ENCODE measurements around the gene DAAM2. TPM values are rescaled to one million over a fixed set of nuclear protein-coding genes. Genes with fewer than 3 reads are reported as not detected.

DAAM2 gene
- total and polyA plus RNA-seq, 4 experiments from 2014 or later: not detected

DNA sequence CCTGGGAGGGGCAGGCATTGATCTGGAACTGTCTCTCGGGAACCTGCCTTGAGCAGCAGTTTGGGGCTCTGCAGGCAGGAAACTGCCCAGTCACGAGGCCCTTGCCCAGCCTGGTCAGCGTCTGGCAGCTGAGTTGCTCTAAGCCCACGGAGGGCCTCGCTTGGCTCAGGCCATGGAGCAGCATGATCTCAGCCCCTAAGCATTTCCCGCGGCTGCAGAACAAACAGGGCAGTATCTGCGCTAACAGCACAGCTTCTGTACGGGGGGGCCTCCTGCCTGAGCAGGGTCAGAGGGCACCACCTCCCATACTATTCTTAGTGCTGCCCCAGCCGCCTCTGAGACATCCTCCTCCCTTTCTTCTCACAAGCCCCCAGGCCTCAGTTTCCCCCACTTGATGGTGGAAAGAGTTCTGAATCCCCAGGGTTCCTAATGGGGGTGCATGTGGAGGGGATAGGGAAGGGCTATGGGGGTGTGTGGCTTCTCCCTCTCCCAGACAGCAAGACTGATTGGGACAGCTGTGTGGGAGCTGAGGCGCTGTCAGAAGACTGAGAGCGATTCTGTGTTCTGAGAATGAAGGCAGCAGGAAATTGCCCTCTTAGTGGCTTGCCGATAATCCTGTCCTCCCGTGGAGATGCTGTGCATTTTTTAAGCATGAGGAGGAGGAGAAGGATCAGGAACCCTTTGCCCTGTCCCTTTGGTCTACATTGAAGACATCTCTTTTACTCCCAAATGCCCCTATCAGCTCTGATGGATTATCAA is 95.7 kb downstream of the DAAM2 start:
- no peaks in the 10 kb centered on the region for H3K4me1 ChIP-seq (ENCODE audit: insufficient read depth, low read length)
- Mint-ChIP-seq H3K4me1 (no peaks in the 10 kb centered on the region), H3K27ac (no peak overlapping the region), H3K36me3 (no peaks in the 10 kb centered on the region), H3K9me3 (no peaks in the 10 kb centered on the region), H3K4me3 (no peak overlapping the region), H3K27me3 (peaks cover 2 to 5% of the 10 kb centered on the region in 2 donors)
- ChIA-PET CTCF (ENCODE audit: partially characterized antibody) (no interaction called here), POLR2A (ENCODE audit: partially characterized antibody) (no interaction called here)
- H3K36me3 ChIP-seq (ENCODE audit: insufficient read depth, low read length): no peaks in the 10 kb centered on the region
- H3K4me3 ChIP-seq (ENCODE audit: low read length in 2 of 2): no peak overlapping the region
- no peaks in the 10 kb centered on the region for H3K9me3 ChIP-seq (ENCODE audit: control insufficient read depth in 1 of 2, low read length in 2 of 2)
- no peaks in the 10 kb centered on the region for H3K27me3 ChIP-seq (ENCODE audit: insufficient read depth, low read length)
- intact Hi-C loops (cut with micrococcal nuclease): no loop called here
- no peak overlapping the region for H3K27ac ChIP-seq (ENCODE audit: low read depth, low read length)
- no peak for DNase-seq

DNA sequence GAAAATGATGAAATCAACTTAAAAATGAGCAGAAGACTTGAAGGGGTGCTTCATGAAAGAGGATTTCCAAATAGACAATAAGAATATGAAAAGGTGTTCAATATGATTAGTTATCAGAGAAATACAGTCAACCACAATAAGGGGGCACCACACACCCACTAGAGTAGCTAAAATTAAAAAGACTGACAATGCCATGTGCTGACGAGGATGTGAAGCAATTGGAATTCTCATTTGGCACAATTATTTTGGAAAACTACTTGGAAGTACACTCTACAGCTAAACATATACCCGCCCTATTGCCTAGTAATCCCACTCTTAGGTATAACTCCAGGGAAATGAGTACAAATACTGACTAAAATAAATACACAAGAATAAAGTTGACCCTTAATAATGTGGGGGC is 97.1 kb downstream of the DAAM2 start:
- Histone ChIP-seq H3K27me3 (ENCODE audit: insufficient read depth, low read length) (no peaks in the 10 kb centered on the region), H3K27ac (ENCODE audit: low read depth, low read length) (no peak overlapping the region), H3K9me3 (ENCODE audit: control insufficient read depth in 1 of 2, low read length in 2 of 2) (no peaks in the 10 kb centered on the region), H3K4me3 (ENCODE audit: low read length in 2 of 2) (no peak overlapping the region), H3K36me3 (ENCODE audit: insufficient read depth, low read length) (no peaks in the 10 kb centered on the region), H3K4me1 (ENCODE audit: insufficient read depth, low read length) (no peaks in the 10 kb centered on the region)
- ChIA-PET CTCF (ENCODE audit: partially characterized antibody) (no interaction called here), POLR2A (ENCODE audit: partially characterized antibody) (no interaction called here)
- H3K4me3 Mint-ChIP-seq: no peak overlapping the region
- no peak overlapping the region for H3K27ac Mint-ChIP-seq
- H3K27me3 Mint-ChIP-seq: peaks cover 2 to 3% of the 10 kb centered on the region in 2 donors
- intact Hi-C loops (cut with micrococcal nuclease): no loop called here
- no peaks in the 10 kb centered on the region for H3K36me3 Mint-ChIP-seq
- H3K4me1 Mint-ChIP-seq: no peaks in the 10 kb centered on the region
- no peaks in the 10 kb centered on the region for H3K9me3 Mint-ChIP-seq
- DNase-seq: no peak

DNA sequence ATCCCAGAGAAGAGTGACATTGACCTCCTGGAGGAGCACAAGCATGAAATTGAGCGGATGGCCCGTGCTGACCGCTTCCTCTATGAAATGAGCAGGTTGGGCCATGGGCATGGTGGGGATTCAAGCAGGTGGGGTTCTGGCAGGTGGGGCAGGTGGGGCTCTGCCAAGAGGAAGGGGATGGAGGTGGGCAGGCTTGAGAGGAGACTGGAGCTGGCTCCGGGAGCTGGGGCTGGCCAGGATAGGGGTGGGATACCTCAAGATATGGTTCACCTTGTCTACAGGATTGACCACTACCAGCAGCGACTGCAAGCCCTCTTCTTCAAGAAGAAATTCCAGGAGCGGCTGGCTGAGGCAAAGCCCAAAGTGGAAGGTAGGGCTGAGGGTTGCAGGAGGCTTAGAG is 99.2 kb downstream of the DAAM2 start:
- DNase-seq: no peak
- H3K27me3 ChIP-seq (ENCODE audit: insufficient read depth, low read length): no peaks in the 10 kb centered on the region
- no peaks in the 10 kb centered on the region for H3K36me3 ChIP-seq (ENCODE audit: insufficient read depth, low read length)
- Mint-ChIP-seq H3K4me1 (no peaks in the 10 kb centered on the region), H3K36me3 (no peaks in the 10 kb centered on the region), H3K4me3 (no peak overlapping the region), H3K9me3 (no peaks in the 10 kb centered on the region), H3K27me3 (peaks cover 2 to 3% of the 10 kb centered on the region in 2 donors), H3K27ac (no peak overlapping the region)
- no peaks in the 10 kb centered on the region for H3K4me1 ChIP-seq (ENCODE audit: insufficient read depth, low read length)
- POLR2A ChIA-PET (ENCODE audit: partially characterized antibody): no interaction called here
- no peak overlapping the region for H3K4me3 ChIP-seq (ENCODE audit: low read length in 2 of 2)
- intact Hi-C loops (cut with micrococcal nuclease): no loop called here
- CTCF ChIA-PET (ENCODE audit: partially characterized antibody): interaction anchor here (1.0 kb wide), 1 partner anchor 25 kb away, joined by 3 read pairs; no protein-coding TSS in a partner anchor
- H3K27ac ChIP-seq (ENCODE audit: low read depth, low read length): no peak overlapping the region
- no peaks in the 10 kb centered on the region for H3K9me3 ChIP-seq (ENCODE audit: control insufficient read depth in 1 of 2, low read length in 2 of 2)

DNA sequence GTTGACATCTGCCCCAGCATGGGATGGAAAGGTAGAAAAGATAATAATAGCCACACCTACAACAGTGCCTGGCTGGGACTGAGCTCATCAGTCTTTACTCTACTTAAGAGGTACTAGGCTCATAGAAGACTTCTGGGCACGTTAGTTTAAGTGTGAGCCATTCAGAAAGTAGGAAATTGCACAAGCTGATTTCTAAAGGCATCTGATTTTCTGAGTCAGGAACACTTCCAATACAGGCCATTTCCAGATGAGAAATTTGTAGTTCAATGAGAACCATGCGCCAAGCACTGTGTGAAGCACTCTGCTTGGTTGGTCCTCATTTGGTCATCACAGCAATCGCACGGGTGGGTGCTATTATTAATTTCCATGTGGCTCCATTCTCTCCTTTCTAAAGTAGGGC is 99.8 kb downstream of the DAAM2 start:
- Histone ChIP-seq H3K36me3 (ENCODE audit: insufficient read depth, low read length) (no peaks in the 10 kb centered on the region), H3K27me3 (ENCODE audit: insufficient read depth, low read length) (no peaks in the 10 kb centered on the region), H3K9me3 (ENCODE audit: control insufficient read depth in 1 of 2, low read length in 2 of 2) (no peaks in the 10 kb centered on the region), H3K4me1 (ENCODE audit: insufficient read depth, low read length) (no peaks in the 10 kb centered on the region), H3K27ac (ENCODE audit: low read depth, low read length) (no peak overlapping the region), H3K4me3 (ENCODE audit: low read length in 2 of 2) (no peak overlapping the region)
- H3K9me3 Mint-ChIP-seq: no peaks in the 10 kb centered on the region
- no peaks in the 10 kb centered on the region for H3K4me1 Mint-ChIP-seq
- H3K36me3 Mint-ChIP-seq: no peaks in the 10 kb centered on the region
- H3K4me3 Mint-ChIP-seq: no peak overlapping the region
- POLR2A ChIA-PET (ENCODE audit: partially characterized antibody): no interaction called here
- DNase-seq: no peak
- CTCF ChIA-PET (ENCODE audit: partially characterized antibody): no interaction called here
- no peak overlapping the region for H3K27ac Mint-ChIP-seq
- peaks cover 2 to 4% of the 10 kb centered on the region in 2 donors for H3K27me3 Mint-ChIP-seq
- intact Hi-C loops (cut with micrococcal nuclease): no loop called here

DNA sequence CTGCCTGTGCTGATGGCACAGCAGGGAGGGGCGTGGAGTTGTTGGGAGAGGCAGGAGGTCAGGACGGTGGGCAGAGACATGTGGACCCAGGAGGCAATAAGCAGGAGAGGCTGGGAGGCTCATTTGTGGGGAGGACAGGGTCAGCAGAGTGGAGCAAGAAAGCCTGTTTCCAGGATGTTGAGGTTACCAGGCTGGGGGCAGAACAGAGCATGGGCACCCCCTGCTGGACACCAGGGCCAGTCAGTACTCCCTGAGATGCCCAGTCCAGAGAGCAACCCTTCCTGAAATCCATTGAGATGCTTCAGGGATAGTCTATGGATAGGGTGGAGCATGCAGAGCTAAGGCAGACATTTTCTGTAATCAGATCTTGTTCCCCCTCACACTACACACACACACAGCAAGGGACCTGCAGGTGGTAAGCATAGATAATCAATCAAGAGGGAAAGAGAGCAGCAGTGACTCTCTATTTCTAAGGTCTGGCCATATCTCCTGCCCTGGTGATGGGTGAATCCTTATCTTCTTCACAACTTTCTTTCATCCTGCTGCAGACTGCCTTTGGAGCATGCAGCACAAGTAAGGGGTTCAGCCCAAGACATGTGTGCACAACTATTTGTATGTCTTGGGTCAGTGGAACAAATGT is 100.4 kb downstream of the DAAM2 start:
- Histone ChIP-seq H3K27me3 (ENCODE audit: insufficient read depth, low read length) (no peaks in the 10 kb centered on the region), H3K27ac (ENCODE audit: low read depth, low read length) (no peak overlapping the region), H3K4me1 (ENCODE audit: insufficient read depth, low read length) (no peaks in the 10 kb centered on the region), H3K4me3 (ENCODE audit: low read length in 2 of 2) (no peak overlapping the region), H3K36me3 (ENCODE audit: insufficient read depth, low read length) (no peaks in the 10 kb centered on the region), H3K9me3 (ENCODE audit: control insufficient read depth in 1 of 2, low read length in 2 of 2) (no peaks in the 10 kb centered on the region)
- ChIA-PET CTCF (ENCODE audit: partially characterized antibody) (interaction anchor here (1.0 kb wide), 1 partner anchor 13 kb away, joined by 5 read pairs; no protein-coding TSS in a partner anchor), POLR2A (ENCODE audit: partially characterized antibody) (no interaction called here)
- Mint-ChIP-seq H3K9me3 (no peaks in the 10 kb centered on the region), H3K27me3 (peaks cover 2 to 4% of the 10 kb centered on the region in 2 donors), H3K4me1 (no peaks in the 10 kb centered on the region), H3K4me3 (no peak overlapping the region), H3K27ac (no peak overlapping the region), H3K36me3 (no peaks in the 10 kb centered on the region)
- intact Hi-C loops (cut with micrococcal nuclease): no loop called here
- DNase-seq: no peak

DNA sequence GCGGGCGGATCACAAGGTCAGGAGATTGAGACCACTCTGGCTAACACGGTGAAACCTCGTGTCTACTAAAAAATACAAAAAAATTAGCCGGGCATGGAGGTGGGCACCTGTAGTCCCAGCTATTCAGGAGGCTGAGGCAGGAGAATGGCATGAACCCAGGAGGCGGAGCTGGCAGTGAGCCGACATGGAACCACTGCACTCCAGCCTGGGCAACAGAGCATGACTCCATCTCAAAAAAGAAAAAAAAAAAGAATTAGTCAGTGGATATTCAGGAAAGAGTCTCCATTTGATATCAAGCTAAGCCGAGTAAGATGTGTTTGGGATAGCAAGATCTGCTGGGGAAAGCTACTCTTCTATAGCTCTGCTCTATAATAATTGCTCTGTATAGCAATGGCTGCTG is 101.1 kb downstream of the DAAM2 start:
- ChIA-PET CTCF (ENCODE audit: partially characterized antibody) (interaction anchor here (1.0 kb wide), 1 partner anchor 14 kb away, joined by 5 read pairs; no protein-coding TSS in a partner anchor), POLR2A (ENCODE audit: partially characterized antibody) (no interaction called here)
- H3K27me3 ChIP-seq (ENCODE audit: insufficient read depth, low read length): no peaks in the 10 kb centered on the region
- H3K27ac ChIP-seq (ENCODE audit: low read depth, low read length): no peak overlapping the region
- peaks cover 2 to 4% of the 10 kb centered on the region in 2 donors for H3K27me3 Mint-ChIP-seq
- no peaks in the 10 kb centered on the region for H3K36me3 ChIP-seq (ENCODE audit: insufficient read depth, low read length)
- H3K4me3 ChIP-seq (ENCODE audit: low read length in 2 of 2): no peak overlapping the region
- H3K9me3 ChIP-seq (ENCODE audit: control insufficient read depth in 1 of 2, low read length in 2 of 2): no peaks in the 10 kb centered on the region
- H3K4me1 ChIP-seq (ENCODE audit: insufficient read depth, low read length): no peaks in the 10 kb centered on the region
- no peaks in the 10 kb centered on the region for H3K36me3 Mint-ChIP-seq
- intact Hi-C loops (cut with micrococcal nuclease): no loop called here
- no peaks in the 10 kb centered on the region for H3K9me3 Mint-ChIP-seq
- H3K4me1 Mint-ChIP-seq: no peaks in the 10 kb centered on the region
- DNase-seq: no peak
- H3K27ac Mint-ChIP-seq: no peak overlapping the region
- no peak overlapping the region for H3K4me3 Mint-ChIP-seq

DNA sequence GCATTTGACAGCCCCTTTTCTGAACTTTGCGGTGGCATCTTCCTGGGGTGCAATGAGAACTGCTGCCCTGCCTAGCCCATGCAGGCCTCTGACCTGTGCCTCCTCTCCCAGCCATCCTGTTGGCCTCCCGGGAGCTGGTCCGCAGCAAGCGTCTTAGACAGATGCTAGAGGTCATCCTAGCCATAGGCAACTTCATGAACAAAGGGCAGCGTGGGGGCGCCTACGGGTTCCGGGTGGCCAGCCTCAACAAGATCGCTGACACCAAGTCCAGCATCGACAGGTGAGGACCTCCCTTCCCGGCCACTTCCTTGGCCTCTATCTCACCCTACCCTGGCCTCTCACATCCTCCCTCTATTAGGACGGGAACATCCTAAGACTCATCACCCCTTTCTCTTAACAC is 104.5 kb downstream of the DAAM2 start:
- intact Hi-C loops (cut with micrococcal nuclease): no loop called here
- H3K27me3 Mint-ChIP-seq: peaks cover 5% of the 10 kb centered on the region in 2 donors
- Histone ChIP-seq H3K36me3 (ENCODE audit: insufficient read depth, low read length) (no peaks in the 10 kb centered on the region), H3K4me1 (ENCODE audit: insufficient read depth, low read length) (no peaks in the 10 kb centered on the region), H3K4me3 (ENCODE audit: low read length in 2 of 2) (no peak overlapping the region), H3K27ac (ENCODE audit: low read depth, low read length) (no peak overlapping the region), H3K9me3 (ENCODE audit: control insufficient read depth in 1 of 2, low read length in 2 of 2) (no peaks in the 10 kb centered on the region), H3K27me3 (ENCODE audit: insufficient read depth, low read length) (no peaks in the 10 kb centered on the region)
- H3K9me3 Mint-ChIP-seq: no peaks in the 10 kb centered on the region
- DNase-seq: no peak
- ChIA-PET POLR2A (ENCODE audit: partially characterized antibody) (no interaction called here), CTCF (ENCODE audit: partially characterized antibody) (no interaction called here)
- H3K36me3 Mint-ChIP-seq: no peaks in the 10 kb centered on the region
- no peak overlapping the region for H3K4me3 Mint-ChIP-seq
- H3K27ac Mint-ChIP-seq: no peak overlapping the region
- H3K4me1 Mint-ChIP-seq: no peaks in the 10 kb centered on the region

Measured in CD4-positive, alpha-beta memory T cell (primary cell).